ENCODE results near the gene CST5. TPM values are rescaled to one million over a fixed set of nuclear protein-coding genes. Genes with fewer than 3 reads are reported as not detected.

Gene CST5
- not detected for total RNA-seq
- polyA plus RNA-seq (ENCODE audit: insufficient read depth in 1 of 8, insufficient read length in 8 of 8, low replicate concordance in 1 of 8), result not detected
- long read RNA-seq, donor 1, result 0 reads
- long read RNA-seq, donor 2, result 0 reads
- long read RNA-seq, donor 3, result 0 reads
- long read RNA-seq, donor 4, result 0 reads
- long read RNA-seq, donor 5, result 0 reads
- long read RNA-seq, donor 6, result 0 reads
- long read RNA-seq, donor 7, result 0 reads
- long read RNA-seq, donor 8, result 0 reads
- long read RNA-seq, donor 9, result 0 reads
- long read RNA-seq, donor 10, result 0 reads
- long read RNA-seq, donor 11, result 0 reads

- Histone ChIP-seq H3K9me3 (replicated peaks; ENCODE audit: control insufficient read depth, low read depth, low read length) (no peaks in the 10 kb centered on the region), H3K4me1 (ENCODE audit: control insufficient read depth, insufficient read depth, low read length) (no peaks in the 10 kb centered on the region), H3K27ac (ENCODE audit: low read length) (no peak within 1 kb of the TSS), H3K27me3 (ENCODE audit: control insufficient read depth, insufficient read depth, low read length) (no peaks in the 10 kb centered on the region), H3K36me3 (ENCODE audit: control insufficient read depth, insufficient read depth, low read length) (no peaks in the 10 kb centered on the region), H3K4me3 (ENCODE audit: low read length) (no peak within 1 kb of the TSS)
- DNase-seq, result no peak
- 89% methylated on average over 7 of the region's 7 CpGs for WGBS (ENCODE audit: insufficient coverage)
Measured at GRCh38 chr20:23879328-23879798, at the start of gene CST5. TSS of gene CST5 (minus strand) at chr20:23879748. CDS start at chr20:23879676, 72 bp downstream.

- H3K9me3 ChIP-seq (replicated peaks; ENCODE audit: control insufficient read depth, low read depth, low read length), result no peaks in the 10 kb centered on the region
- no peak overlapping the region for H3K4me3 ChIP-seq (ENCODE audit: low read length)
- WGBS (ENCODE audit: insufficient coverage), result 78% methylated on average over 10 of the region's 10 CpGs
- peaks cover 7% of the 10 kb centered on the region for H3K4me1 ChIP-seq (ENCODE audit: control insufficient read depth, insufficient read depth, low read length)
- H3K27me3 ChIP-seq (ENCODE audit: control insufficient read depth, insufficient read depth, low read length), result peaks cover 5% of the 10 kb centered on the region
- no peak overlapping the region for H3K27ac ChIP-seq (ENCODE audit: low read length)
- H3K36me3 ChIP-seq (ENCODE audit: control insufficient read depth, insufficient read depth, low read length), result no peaks in the 10 kb centered on the region
- DNase-seq, result no peak
Measured at GRCh38 chr20:23928788-23929187, 49.2 kb upstream of the CST5 start.

- no peak for DNase-seq
- 94% methylated on average over 7 of the region's 9 CpGs for WGBS (ENCODE audit: insufficient coverage)
- H3K36me3 ChIP-seq (ENCODE audit: control insufficient read depth, insufficient read depth, low read length), result no peaks in the 10 kb centered on the region
- peaks cover 7% of the 10 kb centered on the region for H3K4me1 ChIP-seq (ENCODE audit: control insufficient read depth, insufficient read depth, low read length)
- H3K27me3 ChIP-seq (ENCODE audit: control insufficient read depth, insufficient read depth, low read length), result peaks cover 5% of the 10 kb centered on the region
- H3K9me3 ChIP-seq (replicated peaks; ENCODE audit: control insufficient read depth, low read depth, low read length), result no peaks in the 10 kb centered on the region
- no peak overlapping the region for H3K4me3 ChIP-seq (ENCODE audit: low read length)
- H3K27ac ChIP-seq (ENCODE audit: low read length), result no peak overlapping the region
Measured at GRCh38 chr20:23928353-23928752, 48.8 kb upstream of the CST5 start.

GRCh38 chr20:23926944-23927872 is 47.7 kb upstream of the CST5 start:
- Histone ChIP-seq H3K4me3 (ENCODE audit: low read length) (no peak overlapping the region), H3K27ac (ENCODE audit: low read length) (no peak overlapping the region), H3K4me1 (ENCODE audit: control insufficient read depth, insufficient read depth, low read length) (peaks cover 9% of the 10 kb centered on the region), H3K36me3 (ENCODE audit: control insufficient read depth, insufficient read depth, low read length) (no peaks in the 10 kb centered on the region), H3K9me3 (replicated peaks; ENCODE audit: control insufficient read depth, low read depth, low read length) (no peaks in the 10 kb centered on the region), H3K27me3 (ENCODE audit: control insufficient read depth, insufficient read depth, low read length) (peaks cover 5% of the 10 kb centered on the region)
- no CpG with 5 or more reads among the region's 3 CpGs for WGBS (ENCODE audit: insufficient coverage)
- DNase-seq, result no peak

GRCh38 chr20:23926526-23926880 is 47.0 kb upstream of the CST5 start:
- 86% methylated on average over 2 of the region's 2 CpGs for WGBS (ENCODE audit: insufficient coverage)
- H3K36me3 ChIP-seq (ENCODE audit: control insufficient read depth, insufficient read depth, low read length), result no peaks in the 10 kb centered on the region
- no peak overlapping the region for H3K4me3 ChIP-seq (ENCODE audit: low read length)
- H3K27me3 ChIP-seq (ENCODE audit: control insufficient read depth, insufficient read depth, low read length), result peaks cover 5% of the 10 kb centered on the region
- DNase-seq, result no peak
- H3K4me1 ChIP-seq (ENCODE audit: control insufficient read depth, insufficient read depth, low read length), result peaks cover 16% of the 10 kb centered on the region
- H3K9me3 ChIP-seq (replicated peaks; ENCODE audit: control insufficient read depth, low read depth, low read length), result no peaks in the 10 kb centered on the region
- no peak overlapping the region for H3K27ac ChIP-seq (ENCODE audit: low read length)

GRCh38 chr20:23925789-23926525 is 46.4 kb upstream of the CST5 start:
- no peak overlapping the region for H3K27ac ChIP-seq (ENCODE audit: low read length)
- WGBS (ENCODE audit: insufficient coverage), result 65% methylated on average over 6 of the region's 6 CpGs
- H3K36me3 ChIP-seq (ENCODE audit: control insufficient read depth, insufficient read depth, low read length), result no peaks in the 10 kb centered on the region
- H3K4me1 ChIP-seq (ENCODE audit: control insufficient read depth, insufficient read depth, low read length), result peaks cover 22% of the 10 kb centered on the region
- peaks cover 5% of the 10 kb centered on the region for H3K27me3 ChIP-seq (ENCODE audit: control insufficient read depth, insufficient read depth, low read length)
- no peak overlapping the region for H3K4me3 ChIP-seq (ENCODE audit: low read length)
- no peak for DNase-seq
- no peaks in the 10 kb centered on the region for H3K9me3 ChIP-seq (replicated peaks; ENCODE audit: control insufficient read depth, low read depth, low read length)

GRCh38 chr20:23924751-23925150 is 45.2 kb upstream of the CST5 start:
- Histone ChIP-seq H3K9me3 (replicated peaks; ENCODE audit: control insufficient read depth, low read depth, low read length) (no peaks in the 10 kb centered on the region), H3K4me1 (ENCODE audit: control insufficient read depth, insufficient read depth, low read length) (peaks cover 33% of the 10 kb centered on the region), H3K27me3 (ENCODE audit: control insufficient read depth, insufficient read depth, low read length) (peaks cover 2% of the 10 kb centered on the region), H3K4me3 (ENCODE audit: low read length) (no peak overlapping the region), H3K36me3 (ENCODE audit: control insufficient read depth, insufficient read depth, low read length) (no peaks in the 10 kb centered on the region), H3K27ac (ENCODE audit: low read length) (no peak overlapping the region)
- 88% methylated on average over 2 of the region's 2 CpGs for WGBS (ENCODE audit: insufficient coverage)
- no peak for DNase-seq

GRCh38 chr20:23923891-23924435 is 44.4 kb upstream of the CST5 start:
- WGBS (ENCODE audit: insufficient coverage), result no CpG with 5 or more reads among the region's 7 CpGs
- Histone ChIP-seq H3K36me3 (ENCODE audit: control insufficient read depth, insufficient read depth, low read length) (no peaks in the 10 kb centered on the region), H3K4me3 (ENCODE audit: low read length) (no peak overlapping the region), H3K9me3 (replicated peaks; ENCODE audit: control insufficient read depth, low read depth, low read length) (no peaks in the 10 kb centered on the region), H3K4me1 (ENCODE audit: control insufficient read depth, insufficient read depth, low read length) (peaks cover 41% of the 10 kb centered on the region), H3K27ac (ENCODE audit: low read length) (no peak overlapping the region), H3K27me3 (ENCODE audit: control insufficient read depth, insufficient read depth, low read length) (peaks cover 2% of the 10 kb centered on the region)
- no peak for DNase-seq

- WGBS (ENCODE audit: insufficient coverage), result 87% methylated on average over 3 of the region's 6 CpGs
- H3K36me3 ChIP-seq (ENCODE audit: control insufficient read depth, insufficient read depth, low read length), result no peaks in the 10 kb centered on the region
Measured at GRCh38 chr20:23923311-23923710, 43.8 kb upstream of the CST5 start.

More at GRCh38 chr20:23923311-23923710, 43.8 kb upstream of the CST5 start:
- Histone ChIP-seq H3K27me3 (ENCODE audit: control insufficient read depth, insufficient read depth, low read length) (peaks cover 1% of the 10 kb centered on the region), H3K4me1 (ENCODE audit: control insufficient read depth, insufficient read depth, low read length) (peaks cover 48% of the 10 kb centered on the region), H3K27ac (ENCODE audit: low read length) (no peak overlapping the region), H3K9me3 (replicated peaks; ENCODE audit: control insufficient read depth, low read depth, low read length) (no peaks in the 10 kb centered on the region), H3K4me3 (ENCODE audit: low read length) (no peak overlapping the region)
- DNase-seq, result no peak

Data from muscle of leg (tissue), 16 donors.